Breast epithelium (tissue), 4 donors: ENCODE results near the gene ASTL. TPM values are rescaled to one million over a fixed set of nuclear protein-coding genes. Genes with fewer than 3 reads are reported as not detected.
"Not testable (repeated sequence)": the region's sequence is repeated elsewhere in the genome, so short reads cannot be mapped to it uniquely, and the experiment has no call there.

Experiments used
- DNase-seq, 2 donors: peaks; one replicate each; pipeline ENCODE4 v3.0.0-alpha.2; 2019; ENCODE audit warnings: low spot score in 2 of 2
- H3K27ac ChIP-seq, 2 donors: fragments of 200-600 bp; sonication (generic) in 1 of 2; one replicate each; pipeline ENCODE4 v1.5.1; 2016 to 2019; ENCODE audit warnings: mild to moderate bottlenecking in 1 of 2
- H3K27me3 ChIP-seq, 2 donors: fragments of 200-600 bp; sonication (generic) in 1 of 2; one replicate each; pipeline versions ENCODE4 v1.5.1 to v1.6.0; 2017 to 2019; ENCODE audit warnings: control low read depth in 1 of 2, mild to moderate bottlenecking in 1 of 2
- H3K36me3 ChIP-seq: fragments of 200-600 bp; one replicate; pipeline ENCODE4 v1.5.1; 2019
- H3K4me1 ChIP-seq, 2 donors: fragments of 200-600 bp; sonication (generic); one replicate each; pipeline ENCODE4 v1.5.1; 2016 to 2019; ENCODE audit warnings: control low read depth in 1 of 2
- H3K4me3 ChIP-seq, 3 donors: fragments of 200-600 bp; sonication (generic); 1 replicate in 2 of 3; 2 replicates in 1 of 3; pipeline ENCODE4 v1.5.1; 2016 to 2019; ENCODE audit warnings: mild to moderate bottlenecking in 3 of 3, moderate library complexity in 2 of 3
- H3K9me3 ChIP-seq, 2 donors: fragments of 200-600 bp; sonication (generic) in 1 of 2; one replicate each; pipeline ENCODE4 v1.5.1; 2016 to 2019; ENCODE audit warnings: control low read depth in 1 of 2
- POLR2A ChIP-seq: fragments of 450-650 bp; IDR thresholded peaks from one replicate; pipeline ENCODE4 v1.6.1; 2016; ENCODE audit warnings: antibody characterized with exemption, mild to moderate bottlenecking, moderate library complexity
- POLR2AphosphoS5 ChIP-seq, 3 donors: sonication (generic); formaldehyde crosslinking; IDR thresholded peaks; one replicate each; pipeline ENCODE4 v1.6.1; 2017; ENCODE audit warnings: antibody characterized with exemption in 3 of 3
- intact Hi-C: fragments of 100-400 bp; cut with DNase I; formaldehyde crosslinking; loops from one replicate; pipeline ENCODE4 v1.15.1; 2023; ENCODE audit warnings: low total_unique reads
- total RNA-seq, 3 donors: library from RNA; depleted of rRNA; stranded (reverse); fragments of >200 nt; gene quantifications; one replicate each; pipeline ENCODE4 v1.1.0, GENCODE V29; 2016
- TF ChIP-seq, protein P1 (sequence below), 3 donors: fragments of 450-650 bp; IDR thresholded peaks; one replicate each; pipeline ENCODE4 v1.5.1; 2016 to 2017; ENCODE audit warnings: antibody characterized with exemption in 3 of 3, mild to moderate bottlenecking in 3 of 3, moderate library complexity in 3 of 3

ASTL gene
- total RNA-seq, 3 donors from 2014 or later: 0.32 TPM; not detected in 2

DNA sequence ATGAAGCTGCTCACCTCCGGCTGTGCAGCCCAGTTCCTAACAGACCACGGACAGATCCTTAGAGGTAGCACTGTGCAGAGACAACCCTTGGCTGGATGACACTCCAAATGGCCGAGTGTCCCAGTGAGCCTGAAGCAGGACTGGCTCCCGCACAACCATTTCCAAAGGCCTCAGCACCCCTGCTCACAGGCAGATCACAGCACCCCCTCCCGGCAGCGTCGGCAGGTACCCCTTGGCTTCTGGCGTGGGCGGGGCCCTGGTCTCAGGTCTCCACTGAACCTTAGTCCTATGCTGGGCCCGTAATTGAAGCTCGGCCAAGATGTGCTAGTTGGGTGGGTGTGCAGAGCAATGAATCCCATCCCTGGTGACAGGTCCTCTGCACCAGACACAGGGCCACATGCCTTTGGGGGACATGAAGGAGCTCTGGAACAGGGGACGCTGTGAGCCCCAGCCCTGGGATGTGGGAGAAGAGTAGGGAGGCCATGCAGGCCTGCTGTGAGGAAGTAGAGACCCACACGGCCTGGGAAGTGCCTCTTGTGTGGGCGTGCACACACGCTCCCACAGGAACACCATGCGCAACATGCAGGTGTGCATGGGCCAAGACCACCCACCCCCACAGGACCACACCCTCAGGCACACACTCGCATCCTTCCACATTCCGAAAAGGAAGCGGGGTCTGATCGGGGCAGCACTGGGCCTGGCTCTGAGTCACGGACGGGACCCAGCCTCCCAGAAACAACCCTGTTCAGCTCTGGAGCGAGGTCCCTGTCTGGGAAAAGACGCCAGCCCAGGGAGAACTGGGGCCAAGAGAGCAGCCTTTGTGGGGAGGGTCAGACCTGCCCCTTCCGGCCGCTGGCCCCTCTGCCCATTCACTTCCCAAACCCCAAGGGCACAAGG, 4.2 kb upstream of the ASTL start:
- Histone ChIP-seq H3K4me1 (peaks cover 11 to 19% of the 10 kb centered on the region in 2 donors), H3K36me3 (no peaks in the 10 kb centered on the region), H3K4me3 (no peak overlapping the region), H3K27ac (no peak overlapping the region), H3K27me3 (no peaks in the 10 kb centered on the region), H3K9me3 (no peaks in the 10 kb centered on the region)
- TF ChIP-seq POLR2A (no peak), POLR2AphosphoS5 (IDR thresholded peaks at IDR 0.05) (no peak)
- TF ChIP-seq, protein P1, sequence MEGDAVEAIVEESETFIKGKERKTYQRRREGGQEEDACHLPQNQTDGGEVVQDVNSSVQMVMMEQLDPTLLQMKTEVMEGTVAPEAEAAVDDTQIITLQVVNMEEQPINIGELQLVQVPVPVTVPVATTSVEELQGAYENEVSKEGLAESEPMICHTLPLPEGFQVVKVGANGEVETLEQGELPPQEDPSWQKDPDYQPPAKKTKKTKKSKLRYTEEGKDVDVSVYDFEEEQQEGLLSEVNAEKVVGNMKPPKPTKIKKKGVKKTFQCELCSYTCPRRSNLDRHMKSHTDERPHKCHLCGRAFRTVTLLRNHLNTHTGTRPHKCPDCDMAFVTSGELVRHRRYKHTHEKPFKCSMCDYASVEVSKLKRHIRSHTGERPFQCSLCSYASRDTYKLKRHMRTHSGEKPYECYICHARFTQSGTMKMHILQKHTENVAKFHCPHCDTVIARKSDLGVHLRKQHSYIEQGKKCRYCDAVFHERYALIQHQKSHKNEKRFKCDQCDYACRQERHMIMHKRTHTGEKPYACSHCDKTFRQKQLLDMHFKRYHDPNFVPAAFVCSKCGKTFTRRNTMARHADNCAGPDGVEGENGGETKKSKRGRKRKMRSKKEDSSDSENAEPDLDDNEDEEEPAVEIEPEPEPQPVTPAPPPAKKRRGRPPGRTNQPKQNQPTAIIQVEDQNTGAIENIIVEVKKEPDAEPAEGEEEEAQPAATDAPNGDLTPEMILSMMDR (IDR thresholded peaks at IDR 0.05): no peak
- no peak for DNase-seq
- intact Hi-C loops: loop anchor here (1.0 kb wide), 1 partner anchor 36 kb away; no protein-coding TSS in a partner anchor

DNA sequence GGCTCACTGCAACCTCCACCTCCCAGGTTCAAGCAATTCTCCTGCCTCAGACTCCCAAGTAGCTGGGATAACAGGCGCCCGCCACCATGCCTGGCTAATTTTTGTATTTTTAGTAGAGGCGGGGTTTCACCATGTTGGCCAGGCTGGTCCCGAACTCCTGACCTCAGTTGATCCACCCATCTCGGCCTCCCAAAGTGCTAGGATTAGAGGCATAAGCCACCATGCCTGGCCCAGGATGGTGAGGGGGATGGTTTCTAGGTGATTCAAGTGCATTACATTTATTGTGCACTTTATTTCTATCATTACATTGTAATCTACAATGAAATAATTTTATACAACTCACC, 3.3 kb upstream of the ASTL start:
- peaks cover 11 to 12% of the 10 kb centered on the region in 2 donors for H3K4me1 ChIP-seq
- DNase-seq, H3K36me3 ChIP-seq, H3K27ac ChIP-seq, H3K4me3 ChIP-seq, H3K9me3 ChIP-seq, H3K27me3 ChIP-seq, intact Hi-C loops: not testable (repeated sequence)

DNA sequence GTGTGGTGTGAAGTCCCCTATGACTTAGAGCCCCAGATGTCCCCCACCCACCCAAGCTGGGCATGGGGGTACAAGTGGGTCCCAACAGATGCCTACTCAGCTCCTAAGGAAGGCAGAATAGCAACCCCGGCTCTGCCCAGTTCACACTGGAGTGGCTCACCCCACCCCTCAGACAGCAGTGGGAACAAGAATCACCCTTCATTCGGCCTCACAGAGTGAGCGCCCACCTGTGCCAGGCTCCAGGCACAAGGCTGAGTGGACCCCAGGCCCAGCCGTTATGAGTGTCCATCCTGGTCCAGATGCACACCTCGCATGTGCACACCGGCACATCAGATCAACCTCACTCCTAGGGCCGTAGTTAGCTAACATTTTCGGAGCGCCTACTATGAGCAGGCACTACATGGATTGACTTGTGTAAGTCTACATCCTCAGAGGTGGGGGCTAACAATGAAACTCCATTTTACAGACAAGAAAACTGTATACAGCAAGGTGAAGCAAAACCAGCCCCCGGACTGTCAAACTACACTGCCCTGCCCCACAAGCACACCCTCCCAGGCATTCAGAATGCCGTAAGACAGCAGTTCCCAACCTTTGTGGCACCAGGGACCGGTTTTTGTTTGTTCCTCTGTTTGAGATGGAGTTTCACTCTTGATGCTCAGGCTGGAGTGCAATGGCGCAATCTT, 2.8 kb upstream of the ASTL start:
- Histone ChIP-seq H3K27ac (no peak overlapping the region), H3K4me1 (peaks cover 6 to 7% of the 10 kb centered on the region in 2 donors), H3K36me3 (no peaks in the 10 kb centered on the region), H3K27me3 (no peaks in the 10 kb centered on the region), H3K4me3 (no peak overlapping the region), H3K9me3 (no peaks in the 10 kb centered on the region)
- no peak for TF ChIP-seq POLR2A
- TF ChIP-seq, protein P1 (IDR thresholded peaks at IDR 0.05): no peak
- no peak for TF ChIP-seq POLR2AphosphoS5 (IDR thresholded peaks at IDR 0.05)
- DNase-seq: no peak
- intact Hi-C loops: no loop called here

DNA sequence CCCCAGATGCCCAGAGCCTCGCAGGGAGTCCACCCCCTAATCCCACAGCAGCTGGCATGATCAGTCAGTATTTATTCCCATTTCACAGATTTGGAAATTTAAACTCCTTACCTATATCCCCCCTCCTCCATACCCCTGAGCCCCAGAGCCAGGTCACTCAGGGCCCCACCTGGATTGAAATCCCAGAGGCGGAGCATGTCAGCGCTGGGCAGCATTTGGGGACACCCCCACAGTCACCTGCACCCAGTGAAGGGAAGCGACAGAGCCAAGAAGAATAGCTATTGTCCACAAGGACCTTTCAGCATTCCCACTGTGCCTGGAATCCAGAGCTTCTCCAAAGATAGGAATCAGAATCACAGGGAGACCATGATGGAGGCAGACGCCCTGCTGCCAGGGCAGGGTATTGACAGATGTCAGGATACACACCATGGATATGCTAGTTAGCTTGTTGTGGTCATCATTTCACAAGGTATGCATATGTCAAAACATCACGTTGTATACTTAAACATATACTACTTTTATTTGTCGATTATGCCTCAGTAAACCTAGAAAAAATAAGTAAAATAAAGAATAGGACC, 968 bp upstream of the ASTL start:
- Histone ChIP-seq H3K9me3 (no peaks in the 10 kb centered on the region), H3K4me1 (no peaks in the 10 kb centered on the region), H3K4me3 (no peak overlapping the region), H3K27ac (no peak overlapping the region), H3K27me3 (no peaks in the 10 kb centered on the region), H3K36me3 (no peaks in the 10 kb centered on the region)
- intact Hi-C loops: no loop called here
- no peak for TF ChIP-seq POLR2AphosphoS5 (IDR thresholded peaks at IDR 0.05)
- TF ChIP-seq, protein P1 (IDR thresholded peaks at IDR 0.05): no peak
- DNase-seq: no peak

DNA sequence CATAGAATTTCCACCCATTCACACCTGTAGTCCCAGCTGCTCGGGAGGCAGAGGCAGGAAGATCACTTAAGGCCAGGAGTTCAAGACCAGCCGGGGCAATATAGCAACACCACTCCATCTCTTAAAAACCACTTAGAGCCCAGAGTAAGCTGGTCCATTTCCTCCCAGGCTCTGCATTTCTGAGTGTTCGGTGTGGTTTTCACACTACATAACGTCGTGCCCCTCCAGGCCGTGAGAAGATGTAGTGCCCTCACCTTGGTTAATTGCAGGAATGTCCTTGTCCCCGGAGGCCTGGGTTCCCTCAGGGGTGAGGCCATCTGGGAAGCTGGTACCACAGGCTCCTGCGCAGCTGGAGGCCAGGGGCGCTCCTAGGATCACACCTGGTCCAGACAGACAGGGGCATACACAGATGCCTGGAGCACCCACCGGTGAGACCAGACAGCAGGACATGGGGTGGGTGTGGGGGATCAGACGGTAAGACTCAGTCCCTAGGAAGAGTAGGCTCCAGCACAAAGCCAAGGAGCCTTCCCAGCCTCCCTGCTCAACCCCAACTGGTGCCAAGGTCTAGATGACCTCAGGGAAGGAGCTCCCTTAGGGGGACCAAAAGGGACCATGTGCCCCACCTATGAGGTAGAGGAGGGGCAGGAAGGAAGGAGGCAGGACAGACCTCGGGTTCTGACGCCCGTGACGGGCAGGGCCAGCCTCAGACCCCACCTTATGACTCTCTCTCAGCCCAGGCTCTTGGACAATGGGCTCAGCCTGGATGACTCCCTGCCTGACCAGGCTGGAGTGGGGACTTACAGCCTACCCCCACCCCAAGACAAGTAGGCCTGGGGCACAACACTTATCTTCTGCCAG, 752 bp downstream of the ASTL start:
- DNase-seq: no peak
- no peak overlapping the region for H3K27ac ChIP-seq
- no peaks in the 10 kb centered on the region for H3K27me3 ChIP-seq
- no peak for TF ChIP-seq POLR2A
- TF ChIP-seq, protein P1 (IDR thresholded peaks at IDR 0.05): no peak
- TF ChIP-seq POLR2AphosphoS5 (IDR thresholded peaks at IDR 0.05): no peak
- H3K4me1 ChIP-seq: no peaks in the 10 kb centered on the region
- no peak overlapping the region for H3K4me3 ChIP-seq
- intact Hi-C loops: no loop called here
- no peaks in the 10 kb centered on the region for H3K36me3 ChIP-seq
- H3K9me3 ChIP-seq: no peaks in the 10 kb centered on the region
